Measurements from ENCODE around the gene TPPP. TPM values are rescaled to one million over a fixed set of nuclear protein-coding genes. Genes with fewer than 3 reads are reported as not detected.

Gene TPPP
- total RNA-seq, 4 donors from 2014 or later = 7.2 to 11.1 (median 8.4) TPM

GRCh38 chr5:669111-669841 is 23.9 kb downstream of the TPPP start:
- Histone ChIP-seq H3K36me3 (no peaks in the 10 kb centered on the region), H3K4me1 (peaks cover 40 to 61% of the 10 kb centered on the region in 2 donors), H3K27ac (peak overlapping the region in 1 of 3 donors; percentile 43), H3K9me3 (no peaks in the 10 kb centered on the region), H3K4me3 (replicated peaks in 1 of 3) (no peak overlapping the region), H3K27me3 (no peaks in the 10 kb centered on the region)
- TF ChIP-seq CTCF (IDR thresholded peaks at IDR 0.05) (peak; percentile 13 to 57 (median 34)), POLR2A (IDR thresholded peaks at IDR 0.05) (no peak)
- 75% methylated on average over 31 of the region's 40 CpGs; no CpG with 5 or more reads in 1 of the 2 donors for WGBS, 2 donors
- intact Hi-C loops (cut with DNase I) = no loop called here
- peak; percentile 23 to 40 for DNase-seq

- intact Hi-C loops (cut with DNase I) = no loop called here
Measured at GRCh38 chr5:668283-668995, 24.7 kb downstream of the TPPP start.

GRCh38 chr5:666816-667498 is 26.2 kb downstream of the TPPP start:
- peak; percentile 89 to 92 for DNase-seq
- H3K27me3 ChIP-seq = no peaks in the 10 kb centered on the region
- no peaks in the 10 kb centered on the region for H3K36me3 ChIP-seq
- H3K4me1 ChIP-seq = peaks cover 24 to 39% of the 10 kb centered on the region in 2 donors
- H3K27ac ChIP-seq = peak overlapping the region; percentile 86 to 99 (median 95)
- no peak overlapping the region for H3K4me3 ChIP-seq (replicated peaks in 1 of 3)
- 29 to 52% methylated on average over 8 to 13 of the region's 13 CpGs for WGBS, 2 donors
- H3K9me3 ChIP-seq = no peaks in the 10 kb centered on the region
- TF ChIP-seq POLR2A (IDR thresholded peaks at IDR 0.05) = peak in 1 of 2 donors; percentile 28
- TF ChIP-seq CTCF (IDR thresholded peaks at IDR 0.05) = no peak
- intact Hi-C loops (cut with DNase I) = no loop called here

More at GRCh38 chr5:668283-668995, 24.7 kb downstream of the TPPP start:
- Histone ChIP-seq H3K4me3 (replicated peaks in 1 of 3) (no peak overlapping the region), H3K9me3 (no peaks in the 10 kb centered on the region), H3K4me1 (peaks cover 38 to 53% of the 10 kb centered on the region in 2 donors), H3K36me3 (no peaks in the 10 kb centered on the region), H3K27ac (peak overlapping the region in 1 of 3 donors; percentile 43), H3K27me3 (no peaks in the 10 kb centered on the region)
- 85% methylated on average over 41 to 42 of the region's 44 CpGs for WGBS, 2 donors
- no peak for DNase-seq
- TF ChIP-seq CTCF (IDR thresholded peaks at IDR 0.05) = no peak
- TF ChIP-seq POLR2A (IDR thresholded peaks at IDR 0.05) = no peak

GRCh38 chr5:665956-666711 is 27.0 kb downstream of the TPPP start:
- peak overlapping the region; percentile 86 to 99 (median 95) for H3K27ac ChIP-seq
- peak; percentile 45 to 53 for DNase-seq
- whole genome bisulfite sequencing, 2 donors = 79 to 87% methylated on average over 16 to 27 of the region's 40 CpGs
- no peaks in the 10 kb centered on the region for H3K27me3 ChIP-seq
- H3K36me3 ChIP-seq = no peaks in the 10 kb centered on the region
- intact Hi-C loops (cut with DNase I) = no loop called here
- no peak overlapping the region for H3K4me3 ChIP-seq (replicated peaks in 1 of 3)
- H3K9me3 ChIP-seq = no peaks in the 10 kb centered on the region
- no peak for TF ChIP-seq CTCF (IDR thresholded peaks at IDR 0.05)
- no peak for TF ChIP-seq POLR2A (IDR thresholded peaks at IDR 0.05)
- H3K4me1 ChIP-seq = peaks cover 18 to 30% of the 10 kb centered on the region in 2 donors
